ENCODE measurements around the gene KLB.

The KLB gene

DNA sequence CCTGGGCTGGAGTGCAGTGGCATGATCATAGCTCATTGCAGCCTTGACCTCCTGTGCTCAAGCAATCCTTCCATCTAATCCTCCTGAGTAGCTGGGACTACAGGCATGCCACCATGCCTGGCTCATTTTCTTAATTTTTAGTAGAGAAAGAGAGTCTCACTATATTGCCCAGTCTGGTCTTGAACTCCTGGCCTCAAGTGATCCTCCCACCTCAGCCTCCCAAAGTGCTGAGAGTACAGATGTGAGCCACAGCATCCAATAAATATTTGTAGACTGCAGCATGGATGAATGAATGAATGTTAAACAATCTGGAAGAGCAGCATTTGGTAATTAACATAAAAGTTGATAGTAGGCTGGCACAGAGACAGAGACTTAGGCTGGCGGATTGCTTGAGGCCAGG, 20.0 kb downstream of the KLB start:
- no peak overlapping the region for H3K4me3 ChIP-seq (ENCODE audit: low read length in 2 of 2)
- no peaks in the 10 kb centered on the region for H3K27me3 ChIP-seq (ENCODE audit: control insufficient read depth in 1 of 2, insufficient read depth in 2 of 2, low read length in 2 of 2)
- no peak overlapping the region for H3K27ac ChIP-seq (ENCODE audit: low read length)
- H3K9ac ChIP-seq (ENCODE audit: low read length in 2 of 2), result no peak overlapping the region
- no peaks in the 10 kb centered on the region for H3K4me1 ChIP-seq (ENCODE audit: control insufficient read depth, insufficient read depth, low read length)
- H3K9me3 ChIP-seq (ENCODE audit: control insufficient read depth in 2 of 2, low read length in 2 of 2), result no peaks in the 10 kb centered on the region
- H3K36me3 ChIP-seq (ENCODE audit: control insufficient read depth in 2 of 2, insufficient read depth in 2 of 2, low read length in 2 of 2), result no peaks in the 10 kb centered on the region

DNA sequence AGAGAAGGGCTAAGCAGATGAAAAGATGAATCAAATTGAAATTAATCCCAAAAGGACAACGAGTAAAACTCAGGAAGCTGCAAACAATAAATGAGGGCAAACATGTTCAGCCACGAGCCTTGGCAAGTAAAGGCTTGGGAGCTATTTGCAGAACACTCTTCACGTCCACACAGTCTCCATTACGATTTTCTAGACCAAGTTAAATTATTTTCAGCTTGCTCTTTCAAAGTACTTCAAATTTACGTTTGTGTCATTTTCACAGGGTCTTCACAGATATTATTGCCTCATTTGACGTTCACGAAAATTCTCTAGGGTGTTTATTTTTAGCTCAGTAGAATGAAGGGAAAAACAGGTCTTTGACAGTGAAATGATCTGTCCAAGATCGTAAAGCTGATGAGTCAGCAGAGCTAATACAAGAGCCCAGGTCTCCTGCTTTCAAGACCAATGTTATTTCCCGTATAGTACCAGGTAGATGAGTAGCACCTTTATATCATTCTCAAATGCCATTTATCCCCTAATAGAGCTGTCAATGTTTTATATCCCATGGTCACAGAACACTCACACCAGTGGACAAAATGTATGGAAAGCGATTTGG, 20.9 kb downstream of the KLB start:
- no peak overlapping the region for H3K9ac ChIP-seq (ENCODE audit: low read length in 2 of 2)
- H3K4me1 ChIP-seq (ENCODE audit: control insufficient read depth, insufficient read depth, low read length), result no peaks in the 10 kb centered on the region
- H3K4me3 ChIP-seq (ENCODE audit: low read length in 2 of 2), result no peak overlapping the region
- no peaks in the 10 kb centered on the region for H3K36me3 ChIP-seq (ENCODE audit: control insufficient read depth in 2 of 2, insufficient read depth in 2 of 2, low read length in 2 of 2)
- H3K27ac ChIP-seq (ENCODE audit: low read length), result no peak overlapping the region
- no peaks in the 10 kb centered on the region for H3K9me3 ChIP-seq (ENCODE audit: control insufficient read depth in 2 of 2, low read length in 2 of 2)
- no peaks in the 10 kb centered on the region for H3K27me3 ChIP-seq (ENCODE audit: control insufficient read depth in 1 of 2, insufficient read depth in 2 of 2, low read length in 2 of 2)

DNA sequence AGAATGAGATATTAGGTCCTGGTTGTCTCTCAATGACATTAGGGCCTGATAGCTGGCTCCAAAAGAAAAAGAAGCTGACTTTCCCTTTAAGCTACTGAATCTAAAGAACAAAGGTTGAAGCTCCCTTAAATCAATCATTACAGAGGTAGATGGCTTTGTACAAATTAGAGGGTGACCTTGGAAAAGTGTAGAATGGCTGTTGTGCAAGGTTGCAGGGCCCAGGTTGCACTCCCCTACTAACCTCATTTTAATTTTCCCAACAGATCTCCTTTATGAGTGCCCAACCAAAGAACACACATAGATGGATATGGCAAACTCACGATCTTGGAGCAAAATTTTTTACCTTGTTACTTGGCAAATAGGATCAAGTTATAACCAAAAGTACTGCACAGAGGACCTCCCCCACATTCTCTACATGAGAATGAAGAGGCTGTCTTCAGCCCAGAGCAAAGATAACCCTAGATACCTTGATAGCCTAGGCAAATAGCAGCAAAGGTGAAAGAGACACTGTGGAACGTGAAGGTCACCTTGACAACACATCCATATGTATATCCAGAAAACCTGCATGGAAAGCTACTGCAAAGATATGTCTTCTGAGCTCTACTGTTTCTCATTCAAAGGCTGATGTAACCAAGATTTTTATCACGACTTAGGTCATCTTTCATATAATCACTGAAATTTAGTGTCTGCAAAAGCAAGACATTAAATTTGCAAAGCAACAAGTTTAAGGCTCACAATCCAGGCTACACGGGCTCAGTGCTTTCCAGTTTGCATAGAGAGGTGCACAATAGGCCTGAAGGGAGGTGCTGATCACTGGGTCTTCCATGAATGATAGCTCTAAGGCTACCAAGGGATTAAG, 23.0 kb downstream of the KLB start:
- Histone ChIP-seq H3K9me3 (ENCODE audit: control insufficient read depth in 2 of 2, low read length in 2 of 2) (no peaks in the 10 kb centered on the region), H3K27ac (ENCODE audit: low read length) (no peak overlapping the region), H3K36me3 (ENCODE audit: control insufficient read depth in 2 of 2, insufficient read depth in 2 of 2, low read length in 2 of 2) (no peaks in the 10 kb centered on the region)

DNA sequence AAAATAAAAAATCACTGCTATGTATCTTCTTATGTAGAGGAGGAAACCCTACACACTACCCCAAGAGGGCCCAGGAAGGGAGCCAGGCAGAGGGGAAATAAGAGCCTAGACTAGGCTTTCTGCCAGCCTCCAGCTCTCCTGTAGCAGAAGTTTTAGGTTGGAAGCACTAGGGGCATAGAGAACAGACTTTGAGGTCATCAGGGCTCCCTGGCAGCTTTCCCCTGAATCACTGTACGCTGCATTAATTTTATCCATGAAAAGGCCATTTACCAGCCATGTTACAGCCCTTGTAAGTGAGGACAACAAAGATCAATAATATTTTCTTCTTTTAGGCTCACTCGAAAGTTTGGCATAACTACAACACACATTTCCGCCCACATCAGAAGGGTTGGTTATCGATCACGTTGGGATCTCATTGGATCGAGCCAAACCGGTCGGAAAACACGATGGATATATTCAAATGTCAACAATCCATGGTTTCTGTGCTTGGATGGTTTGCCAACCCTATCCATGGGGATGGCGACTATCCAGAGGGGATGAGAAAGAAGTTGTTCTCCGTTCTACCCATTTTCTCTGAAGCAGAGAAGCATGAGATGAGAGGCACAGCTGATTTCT, 27.3 kb downstream of the KLB start:
- Histone ChIP-seq H3K9me3 (ENCODE audit: control insufficient read depth in 2 of 2, low read length in 2 of 2) (no peaks in the 10 kb centered on the region), H3K4me3 (ENCODE audit: low read length in 2 of 2) (no peak overlapping the region), H3K36me3 (ENCODE audit: control insufficient read depth in 2 of 2, insufficient read depth in 2 of 2, low read length in 2 of 2) (no peaks in the 10 kb centered on the region), H3K27ac (ENCODE audit: low read length) (no peak overlapping the region), H3K4me1 (ENCODE audit: control insufficient read depth, insufficient read depth, low read length) (peaks cover 3% of the 10 kb centered on the region), H3K9ac (ENCODE audit: low read length in 2 of 2) (no peak overlapping the region), H3K27me3 (ENCODE audit: control insufficient read depth in 1 of 2, insufficient read depth in 2 of 2, low read length in 2 of 2) (no peaks in the 10 kb centered on the region)

More for the DNA sequence above, 23.0 kb downstream of the KLB start:
- H3K4me1 ChIP-seq (ENCODE audit: control insufficient read depth, insufficient read depth, low read length), result no peaks in the 10 kb centered on the region
- H3K4me3 ChIP-seq (ENCODE audit: low read length in 2 of 2), result no peak overlapping the region
- no peaks in the 10 kb centered on the region for H3K27me3 ChIP-seq (ENCODE audit: control insufficient read depth in 1 of 2, insufficient read depth in 2 of 2, low read length in 2 of 2)
- no peak overlapping the region for H3K9ac ChIP-seq (ENCODE audit: low read length in 2 of 2)

DNA sequence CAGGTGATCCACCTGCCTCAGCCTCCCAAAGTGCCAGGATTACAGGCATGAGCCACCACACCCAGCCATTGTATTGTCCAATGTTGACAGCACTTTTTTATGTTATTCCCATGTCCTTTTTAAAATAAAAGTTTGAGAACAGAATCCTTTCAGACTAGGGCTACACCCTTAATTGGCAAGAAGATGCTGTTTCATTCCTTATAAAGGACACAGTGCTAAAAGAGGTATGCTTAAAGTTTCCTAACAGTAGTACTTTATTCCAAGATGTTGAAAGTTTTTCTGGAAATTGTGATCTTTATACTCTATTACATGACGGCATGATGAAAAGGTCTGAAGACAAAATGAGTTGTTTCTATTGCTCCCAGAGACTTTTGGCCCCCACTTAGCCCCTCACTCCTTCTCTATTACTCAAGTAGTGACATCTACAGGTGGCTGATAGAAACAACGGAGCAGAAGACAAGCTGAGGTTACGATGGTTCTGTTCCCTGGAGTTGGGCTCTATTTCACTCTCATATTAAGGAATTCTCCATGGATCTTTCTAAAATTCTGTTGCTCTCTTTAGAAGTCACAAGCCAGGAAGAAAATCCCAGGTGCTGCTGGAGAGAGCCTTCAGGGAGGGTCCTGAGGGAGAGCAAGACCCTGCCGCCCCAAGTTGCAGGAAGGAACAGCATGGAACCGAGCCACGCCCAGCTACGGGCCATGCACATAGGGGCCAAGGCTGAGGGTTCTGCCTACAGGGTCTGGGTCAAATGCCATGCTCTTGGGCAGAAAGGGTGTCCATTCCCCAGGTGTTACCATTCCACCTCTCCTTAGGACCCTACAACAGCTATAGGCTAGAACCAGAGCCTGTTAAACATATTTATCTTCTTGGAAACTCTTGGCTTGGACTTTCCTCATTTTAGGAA, 29.2 kb downstream of the KLB start:
- Histone ChIP-seq H3K27me3 (ENCODE audit: control insufficient read depth in 1 of 2, insufficient read depth in 2 of 2, low read length in 2 of 2) (no peaks in the 10 kb centered on the region), H3K9me3 (ENCODE audit: control insufficient read depth in 2 of 2, low read length in 2 of 2) (no peaks in the 10 kb centered on the region), H3K4me3 (ENCODE audit: low read length in 2 of 2) (no peak overlapping the region), H3K4me1 (ENCODE audit: control insufficient read depth, insufficient read depth, low read length) (peaks cover 3% of the 10 kb centered on the region), H3K27ac (ENCODE audit: low read length) (no peak overlapping the region), H3K36me3 (ENCODE audit: control insufficient read depth in 2 of 2, insufficient read depth in 2 of 2, low read length in 2 of 2) (no peaks in the 10 kb centered on the region), H3K9ac (ENCODE audit: low read length in 2 of 2) (no peak overlapping the region)

DNA sequence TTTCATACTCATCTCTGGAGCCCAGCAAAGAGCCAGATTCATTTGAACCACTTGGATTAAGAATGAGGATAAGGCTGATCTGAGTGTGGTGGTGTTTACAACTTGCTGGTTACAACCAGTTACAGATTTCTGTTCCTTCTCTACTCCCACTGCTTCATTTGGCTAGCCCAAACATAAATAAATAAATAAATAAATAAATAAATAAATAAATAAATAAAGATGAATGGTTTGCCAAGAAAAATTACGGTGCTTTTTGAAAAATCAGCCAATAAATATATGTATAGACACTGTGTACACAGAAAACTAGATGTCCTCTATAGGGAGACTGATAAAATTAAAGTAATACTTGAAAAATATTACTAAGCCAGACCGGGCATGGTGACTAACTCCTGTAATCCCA, 34.9 kb downstream of the KLB start:
- Histone ChIP-seq H3K27ac (ENCODE audit: low read length) (no peak overlapping the region), H3K27me3 (ENCODE audit: control insufficient read depth in 1 of 2, insufficient read depth in 2 of 2, low read length in 2 of 2) (no peaks in the 10 kb centered on the region), H3K9me3 (ENCODE audit: control insufficient read depth in 2 of 2, low read length in 2 of 2) (no peaks in the 10 kb centered on the region), H3K4me3 (ENCODE audit: low read length in 2 of 2) (no peak overlapping the region), H3K9ac (ENCODE audit: low read length in 2 of 2) (no peak overlapping the region), H3K36me3 (ENCODE audit: control insufficient read depth in 2 of 2, insufficient read depth in 2 of 2, low read length in 2 of 2) (no peaks in the 10 kb centered on the region), H3K4me1 (ENCODE audit: control insufficient read depth, insufficient read depth, low read length) (peaks cover 6% of the 10 kb centered on the region)

DNA sequence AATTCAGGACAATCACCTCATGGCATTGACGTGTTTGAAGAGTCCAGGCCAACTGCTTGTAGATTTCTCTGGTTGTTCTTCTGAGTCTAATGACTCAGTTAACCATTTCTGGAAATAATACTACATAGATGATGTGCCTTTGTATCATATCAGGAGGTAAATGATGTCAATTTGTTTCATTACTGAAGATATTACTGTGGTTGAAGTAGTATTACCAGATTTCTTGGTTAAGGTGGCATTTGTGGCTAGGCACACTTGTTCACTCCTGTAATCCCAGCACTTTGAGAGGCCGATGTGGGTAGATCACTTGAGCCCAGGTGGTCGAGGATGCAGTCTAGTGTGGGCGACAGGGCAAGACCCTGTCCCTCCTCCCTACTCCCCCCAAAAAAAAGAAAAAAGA, 36.3 kb downstream of the KLB start:
- H3K9me3 ChIP-seq (ENCODE audit: control insufficient read depth in 2 of 2, low read length in 2 of 2), result no peaks in the 10 kb centered on the region
- no peak overlapping the region for H3K27ac ChIP-seq (ENCODE audit: low read length)
- no peak overlapping the region for H3K9ac ChIP-seq (ENCODE audit: low read length in 2 of 2)
- peaks cover 11% of the 10 kb centered on the region for H3K4me1 ChIP-seq (ENCODE audit: control insufficient read depth, insufficient read depth, low read length)
- H3K36me3 ChIP-seq (ENCODE audit: control insufficient read depth in 2 of 2, insufficient read depth in 2 of 2, low read length in 2 of 2), result no peaks in the 10 kb centered on the region
- no peak overlapping the region for H3K4me3 ChIP-seq (ENCODE audit: low read length in 2 of 2)
- H3K27me3 ChIP-seq (ENCODE audit: control insufficient read depth in 1 of 2, insufficient read depth in 2 of 2, low read length in 2 of 2), result no peaks in the 10 kb centered on the region

DNA sequence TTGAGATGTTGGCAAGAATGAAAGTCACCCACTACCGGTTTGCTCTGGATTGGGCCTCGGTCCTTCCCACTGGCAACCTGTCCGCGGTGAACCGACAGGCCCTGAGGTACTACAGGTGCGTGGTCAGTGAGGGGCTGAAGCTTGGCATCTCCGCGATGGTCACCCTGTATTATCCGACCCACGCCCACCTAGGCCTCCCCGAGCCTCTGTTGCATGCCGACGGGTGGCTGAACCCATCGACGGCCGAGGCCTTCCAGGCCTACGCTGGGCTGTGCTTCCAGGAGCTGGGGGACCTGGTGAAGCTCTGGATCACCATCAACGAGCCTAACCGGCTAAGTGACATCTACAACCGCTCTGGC, 39.7 kb downstream of the KLB start:
- Histone ChIP-seq H3K27me3 (ENCODE audit: control insufficient read depth in 1 of 2, insufficient read depth in 2 of 2, low read length in 2 of 2) (no peaks in the 10 kb centered on the region), H3K9me3 (ENCODE audit: control insufficient read depth in 2 of 2, low read length in 2 of 2) (no peaks in the 10 kb centered on the region), H3K27ac (ENCODE audit: low read length) (no peak overlapping the region), H3K9ac (ENCODE audit: low read length in 2 of 2) (no peak overlapping the region), H3K36me3 (ENCODE audit: control insufficient read depth in 2 of 2, insufficient read depth in 2 of 2, low read length in 2 of 2) (peaks cover under 1 to 4% of the 10 kb centered on the region in 2 donors), H3K4me3 (ENCODE audit: low read length in 2 of 2) (peak overlapping the region; percentile 57 to 77), H3K4me1 (ENCODE audit: control insufficient read depth, insufficient read depth, low read length) (peaks cover 11% of the 10 kb centered on the region)

DNA sequence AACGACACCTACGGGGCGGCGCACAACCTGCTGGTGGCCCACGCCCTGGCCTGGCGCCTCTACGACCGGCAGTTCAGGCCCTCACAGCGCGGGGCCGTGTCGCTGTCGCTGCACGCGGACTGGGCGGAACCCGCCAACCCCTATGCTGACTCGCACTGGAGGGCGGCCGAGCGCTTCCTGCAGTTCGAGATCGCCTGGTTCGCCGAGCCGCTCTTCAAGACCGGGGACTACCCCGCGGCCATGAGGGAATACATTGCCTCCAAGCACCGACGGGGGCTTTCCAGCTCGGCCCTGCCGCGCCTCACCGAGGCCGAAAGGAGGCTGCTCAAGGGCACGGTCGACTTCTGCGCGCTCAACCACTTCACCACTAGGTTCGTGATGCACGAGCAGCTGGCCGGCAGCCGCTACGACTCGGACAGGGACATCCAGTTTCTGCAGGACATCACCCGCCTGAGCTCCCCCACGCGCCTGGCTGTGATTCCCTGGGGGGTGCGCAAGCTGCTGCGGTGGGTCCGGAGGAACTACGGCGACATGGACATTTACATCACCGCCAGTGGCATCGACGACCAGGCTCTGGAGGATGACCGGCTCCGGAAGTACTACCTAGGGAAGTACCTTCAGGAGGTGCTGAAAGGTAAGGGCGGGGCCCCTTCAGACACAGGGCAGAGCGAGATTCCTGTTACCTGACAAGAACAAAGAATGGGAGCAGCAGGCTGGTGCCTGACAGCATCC, 40.3 kb downstream of the KLB start:
- Histone ChIP-seq H3K9ac (ENCODE audit: low read length in 2 of 2) (peak overlapping the region; percentile 31 to 42), H3K36me3 (ENCODE audit: control insufficient read depth in 2 of 2, insufficient read depth in 2 of 2, low read length in 2 of 2) (peaks cover 4% of the 10 kb centered on the region in 2 donors), H3K9me3 (ENCODE audit: control insufficient read depth in 2 of 2, low read length in 2 of 2) (no peaks in the 10 kb centered on the region), H3K4me3 (ENCODE audit: low read length in 2 of 2) (peak overlapping the region; percentile 57 to 77), H3K4me1 (ENCODE audit: control insufficient read depth, insufficient read depth, low read length) (peaks cover 11% of the 10 kb centered on the region), H3K27ac (ENCODE audit: low read length) (no peak overlapping the region), H3K27me3 (ENCODE audit: control insufficient read depth in 1 of 2, insufficient read depth in 2 of 2, low read length in 2 of 2) (no peaks in the 10 kb centered on the region)

DNA sequence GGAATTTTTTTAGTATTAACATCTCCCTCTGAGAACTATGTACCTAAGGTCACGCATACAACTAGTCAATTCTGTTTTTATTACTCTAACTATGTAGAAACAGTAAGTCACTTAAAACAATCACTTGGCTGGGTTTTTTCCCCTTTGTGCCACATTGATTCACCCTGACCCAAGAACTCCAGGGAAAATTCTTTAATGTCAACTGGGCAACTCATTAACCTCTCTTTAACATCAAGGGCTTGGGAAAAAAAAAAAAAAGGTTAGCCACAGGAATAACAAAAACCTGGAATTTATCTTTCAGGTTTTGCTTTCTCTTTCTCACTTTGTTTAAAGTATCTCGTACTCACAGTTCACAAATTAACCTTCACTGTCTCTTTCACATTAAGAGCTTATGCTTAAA, 43.9 kb downstream of the KLB start:
- Histone ChIP-seq H3K27me3 (ENCODE audit: control insufficient read depth in 1 of 2, insufficient read depth in 2 of 2, low read length in 2 of 2) (no peaks in the 10 kb centered on the region), H3K9me3 (ENCODE audit: control insufficient read depth in 2 of 2, low read length in 2 of 2) (no peaks in the 10 kb centered on the region), H3K4me3 (ENCODE audit: low read length in 2 of 2) (no peak overlapping the region), H3K36me3 (ENCODE audit: control insufficient read depth in 2 of 2, insufficient read depth in 2 of 2, low read length in 2 of 2) (peaks cover 22 to 35% of the 10 kb centered on the region in 2 donors), H3K9ac (ENCODE audit: low read length in 2 of 2) (peak overlapping the region in 1 of 2 donors; percentile 29), H3K4me1 (ENCODE audit: control insufficient read depth, insufficient read depth, low read length) (peaks cover 11% of the 10 kb centered on the region), H3K27ac (ENCODE audit: low read length) (no peak overlapping the region)

Measured in stomach smooth muscle (tissue), 2 donors.